ENCODE measurements around the gene SLC39A7. TPM values are rescaled to one million over a fixed set of nuclear protein-coding genes. Genes with fewer than 3 reads are reported as not detected.

The SLC39A7 gene
- polyA plus RNA-seq, 1 experiment, result 151 TPM

GRCh38 chr6:33236328-33236727 lies 35.7 kb downstream of the SLC39A7 start:
- DNase-seq (ENCODE audit: low read depth), result no peak
- Histone ChIP-seq H3K36me3 (ENCODE audit: control insufficient read depth, insufficient read depth, low read length) (no peaks in the 10 kb centered on the region), H3K4me3 (ENCODE audit: low read depth, low read length) (no peak overlapping the region), H3K27me3 (ENCODE audit: control insufficient read depth, insufficient read depth, low read length) (peaks cover 21% of the 10 kb centered on the region)
- POLR2A ChIA-PET, result no interaction called here
- CTCF ChIA-PET, result interaction anchor here (5.0 kb wide), 1 partner anchor 12 kb away, joined by 34 read pairs; no protein-coding TSS in a partner anchor
- TF ChIP-seq, protein P1, sequence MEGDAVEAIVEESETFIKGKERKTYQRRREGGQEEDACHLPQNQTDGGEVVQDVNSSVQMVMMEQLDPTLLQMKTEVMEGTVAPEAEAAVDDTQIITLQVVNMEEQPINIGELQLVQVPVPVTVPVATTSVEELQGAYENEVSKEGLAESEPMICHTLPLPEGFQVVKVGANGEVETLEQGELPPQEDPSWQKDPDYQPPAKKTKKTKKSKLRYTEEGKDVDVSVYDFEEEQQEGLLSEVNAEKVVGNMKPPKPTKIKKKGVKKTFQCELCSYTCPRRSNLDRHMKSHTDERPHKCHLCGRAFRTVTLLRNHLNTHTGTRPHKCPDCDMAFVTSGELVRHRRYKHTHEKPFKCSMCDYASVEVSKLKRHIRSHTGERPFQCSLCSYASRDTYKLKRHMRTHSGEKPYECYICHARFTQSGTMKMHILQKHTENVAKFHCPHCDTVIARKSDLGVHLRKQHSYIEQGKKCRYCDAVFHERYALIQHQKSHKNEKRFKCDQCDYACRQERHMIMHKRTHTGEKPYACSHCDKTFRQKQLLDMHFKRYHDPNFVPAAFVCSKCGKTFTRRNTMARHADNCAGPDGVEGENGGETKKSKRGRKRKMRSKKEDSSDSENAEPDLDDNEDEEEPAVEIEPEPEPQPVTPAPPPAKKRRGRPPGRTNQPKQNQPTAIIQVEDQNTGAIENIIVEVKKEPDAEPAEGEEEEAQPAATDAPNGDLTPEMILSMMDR (IDR thresholded peaks at IDR 0.05; ENCODE audit: insufficient read depth, low read depth, low read length), result no peak

- TF ChIP-seq, protein P1 (IDR thresholded peaks at IDR 0.05; ENCODE audit: insufficient read depth, low read depth, low read length), result no peak
- H3K27me3 ChIP-seq (ENCODE audit: control insufficient read depth, insufficient read depth, low read length), result peaks cover 20% of the 10 kb centered on the region
- ChIA-PET CTCF (interaction anchor here (5.0 kb wide), 1 partner anchor 12 kb away, joined by 34 read pairs; no protein-coding TSS in a partner anchor), POLR2A (no interaction called here)
- DNase-seq (ENCODE audit: low read depth), result no peak
- H3K4me3 ChIP-seq (ENCODE audit: low read depth, low read length), result no peak overlapping the region
- no peaks in the 10 kb centered on the region for H3K36me3 ChIP-seq (ENCODE audit: control insufficient read depth, insufficient read depth, low read length)
Observed at GRCh38 chr6:33236852-33237251, 36.2 kb downstream of the SLC39A7 start.

DNA sequence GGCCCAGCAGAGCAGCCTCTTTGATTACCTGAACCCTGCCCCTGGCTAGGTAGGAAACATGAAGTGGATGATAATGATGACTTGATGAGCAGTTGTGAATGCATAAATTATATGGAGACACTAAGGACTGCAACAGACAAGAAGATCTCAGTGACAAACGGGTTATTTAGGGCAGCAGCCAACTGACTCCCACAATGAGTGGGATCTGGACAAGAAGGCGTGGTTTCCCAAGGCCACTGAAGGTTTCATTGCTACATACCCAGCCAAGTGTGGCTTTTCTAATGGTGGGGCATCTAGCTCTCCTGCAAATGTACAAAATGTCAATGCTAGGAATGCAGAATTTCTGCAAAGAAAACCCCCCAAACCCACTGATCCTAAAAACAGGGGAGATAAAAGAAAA lies 37.1 kb downstream of the SLC39A7 start:
- H3K27me3 ChIP-seq (ENCODE audit: control insufficient read depth, insufficient read depth, low read length), result peaks cover 19% of the 10 kb centered on the region
- ChIA-PET POLR2A (no interaction called here), CTCF (interaction anchor here (5.0 kb wide), 1 partner anchor 11 kb away, joined by 34 read pairs; no protein-coding TSS in a partner anchor)
- DNase-seq (ENCODE audit: low read depth), result no peak
- TF ChIP-seq, protein P1 (IDR thresholded peaks at IDR 0.05; ENCODE audit: insufficient read depth, low read depth, low read length), result no peak
- no peak overlapping the region for H3K4me3 ChIP-seq (ENCODE audit: low read depth, low read length)
- H3K36me3 ChIP-seq (ENCODE audit: control insufficient read depth, insufficient read depth, low read length), result no peaks in the 10 kb centered on the region

DNA sequence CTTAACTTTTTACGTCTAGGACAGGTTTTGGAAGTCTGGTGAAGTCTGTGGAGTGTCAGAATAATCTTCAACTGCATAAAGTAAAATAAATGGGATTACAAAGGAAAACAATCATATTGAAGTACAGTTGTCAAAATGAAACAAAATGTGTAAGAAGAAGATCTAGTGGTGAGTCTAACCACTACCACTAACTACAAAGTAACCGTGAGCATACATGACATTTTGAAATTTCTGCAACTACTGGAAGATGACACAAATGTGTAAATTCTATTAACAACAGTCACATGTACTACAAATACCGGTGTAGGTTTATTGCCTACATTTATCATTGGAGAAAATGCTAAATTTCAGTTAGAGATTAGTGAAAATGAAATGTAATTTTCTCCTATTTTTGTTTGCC lies 41.3 kb downstream of the SLC39A7 start:
- POLR2A ChIA-PET, result no interaction called here
- H3K4me3 ChIP-seq (ENCODE audit: low read depth, low read length), result no peak overlapping the region
- TF ChIP-seq, protein P1 (IDR thresholded peaks at IDR 0.05; ENCODE audit: insufficient read depth, low read depth, low read length), result no peak
- CTCF ChIA-PET, result interaction anchor here (0.6 kb wide), 1 partner anchor 271 kb away, joined by 4 read pairs; no protein-coding TSS in a partner anchor
- DNase-seq (ENCODE audit: low read depth), result no peak
- peaks cover 8% of the 10 kb centered on the region for H3K27me3 ChIP-seq (ENCODE audit: control insufficient read depth, insufficient read depth, low read length)
- H3K36me3 ChIP-seq (ENCODE audit: control insufficient read depth, insufficient read depth, low read length), result no peaks in the 10 kb centered on the region

- no peak for DNase-seq (ENCODE audit: low read depth)
- Histone ChIP-seq H3K27me3 (ENCODE audit: control insufficient read depth, insufficient read depth, low read length) (peaks cover 6% of the 10 kb centered on the region), H3K4me3 (ENCODE audit: low read depth, low read length) (no peak overlapping the region), H3K36me3 (ENCODE audit: control insufficient read depth, insufficient read depth, low read length) (no peaks in the 10 kb centered on the region)
- CTCF ChIA-PET, result interaction anchor here (0.8 kb wide), 1 partner anchor 34 kb away, joined by 3 read pairs; no protein-coding TSS in a partner anchor
- POLR2A ChIA-PET, result no interaction called here
- TF ChIP-seq, protein P1 (IDR thresholded peaks at IDR 0.05; ENCODE audit: insufficient read depth, low read depth, low read length), result no peak
Observed at GRCh38 chr6:33243476-33243875, 42.8 kb downstream of the SLC39A7 start.
